Vagina (tissue), 2 donors: ENCODE data around the gene CDHR3. TPM values are rescaled to one million over a fixed set of nuclear protein-coding genes. Genes with fewer than 3 reads are reported as not detected.

Experiments
- DNase-seq, 2 donors: peaks; one replicate each; pipeline ENCODE4 v3.0.0-alpha.2; 2017; ENCODE audit errors: extremely low spot score in 2 of 2
- H3K27ac ChIP-seq: fragments of 200-600 bp; sonication (generic); one replicate; pipeline ENCODE4 v1.5.1; 2019
- H3K27me3 ChIP-seq: fragments of 200-600 bp; sonication (generic); one replicate; pipeline ENCODE4 v1.5.1; 2019
- H3K36me3 ChIP-seq, 2 donors: fragments of 200-600 bp; sonication (generic); one replicate each; pipeline ENCODE4 v1.5.1; 2017 to 2019
- H3K4me1 ChIP-seq: fragments of 200-600 bp; sonication (generic); one replicate; pipeline ENCODE4 v1.5.1; 2019
- H3K4me3 ChIP-seq, 2 donors: fragments of 200-600 bp; sonication (generic); 1 replicate in 1 of 2; 2 replicates in 1 of 2; pipeline ENCODE4 v1.5.1; 2016 to 2019
- H3K9me3 ChIP-seq: fragments of 200-600 bp; sonication (generic); one replicate; pipeline ENCODE4 v1.5.1; 2019
- CTCF ChIP-seq, 3 experiments: fragments of 450-650 bp in 2 of 3; fragments of 200-600 bp in 1 of 3; sonication (generic) in 1 of 3; IDR thresholded peaks; one replicate each; pipeline ENCODE4 v1.5.1; 2017 to 2019; ENCODE audit warnings: antibody characterized with exemption in 3 of 3, mild to moderate bottlenecking in 2 of 3, moderate library complexity in 2 of 3
- POLR2A ChIP-seq, 2 donors: fragments of 450-650 bp; IDR thresholded peaks; one replicate each; pipeline ENCODE4 v1.6.1; 2017; ENCODE audit warnings: antibody characterized with exemption in 2 of 2, mild to moderate bottlenecking in 2 of 2, moderate library complexity in 2 of 2
- POLR2AphosphoS5 ChIP-seq, 2 donors: sonication (generic); formaldehyde crosslinking; IDR thresholded peaks; one replicate each; pipeline ENCODE4 v1.9.0; 2017; ENCODE audit warnings: antibody characterized with exemption in 2 of 2, mild to moderate bottlenecking in 2 of 2, low read depth in 1 of 2; ENCODE audit not compliant: insufficient read depth in 1 of 2
- intact Hi-C: fragments of 100-400 bp; cut with DNase I; formaldehyde crosslinking; loops from one replicate; pipeline ENCODE4 v1.15.1; 2023
- total RNA-seq: library from RNA; depleted of rRNA; stranded (reverse); fragments of >200 nt; gene quantifications from one replicate; pipeline ENCODE4 v1.2.3, GENCODE V29; 2016

Gene CDHR3
- total RNA-seq, 1 donor from 2014 or later, result 8.8 TPM

DNA sequence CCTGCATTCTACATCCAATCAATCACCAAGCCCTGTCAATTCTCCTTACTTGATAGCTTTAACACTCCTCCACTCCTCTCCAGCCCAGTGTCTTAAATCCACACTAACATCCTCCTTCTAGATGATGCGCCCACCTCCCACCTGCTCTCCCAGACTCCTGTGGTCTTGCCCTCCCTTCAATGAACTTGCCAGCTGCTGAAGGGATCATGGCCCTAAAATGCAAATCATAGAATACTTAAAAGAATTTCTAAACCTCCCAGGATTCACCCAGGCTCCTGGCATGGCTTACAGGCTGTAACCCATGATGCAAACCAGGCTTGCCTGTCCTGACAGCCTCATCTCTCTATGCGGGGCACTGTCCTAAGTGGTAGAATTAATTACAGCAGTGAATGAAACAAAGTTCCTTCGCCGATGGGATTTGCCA lies 105.5 kb downstream of the CDHR3 start:
- no peak for DNase-seq

GRCh38 chr7:106068986-106069385 lies 105.9 kb downstream of the CDHR3 start:
- Histone ChIP-seq H3K27ac (peak overlapping the region; percentile 63), H3K36me3 (no peaks in the 10 kb centered on the region), H3K4me3 (no peak overlapping the region), H3K27me3 (no peaks in the 10 kb centered on the region), H3K4me1 (peaks cover 84% of the 10 kb centered on the region), H3K9me3 (no peaks in the 10 kb centered on the region)
- TF ChIP-seq POLR2AphosphoS5 (IDR thresholded peaks at IDR 0.05; ENCODE audit: insufficient read depth in 1 of 2, low read depth in 1 of 2) (peak; percentile 30 to 32), CTCF (IDR thresholded peaks at IDR 0.05) (no peak)
- peak in 1 of 2 donors; percentile 55 for DNase-seq
- intact Hi-C loops, result loop anchor here (5.0 kb wide), 1 partner anchor 43 kb away; the partner anchor contains the start of gene SYPL1

More for the DNA sequence above, 105.5 kb downstream of the CDHR3 start:
- no peaks in the 10 kb centered on the region for H3K36me3 ChIP-seq
- H3K27me3 ChIP-seq, result no peaks in the 10 kb centered on the region
- intact Hi-C loops, result loop anchor here (5.0 kb wide), 1 partner anchor 44 kb away; the partner anchor contains the start of gene SYPL1
- peak overlapping the region; percentile 63 for H3K27ac ChIP-seq
- no peak for TF ChIP-seq CTCF (IDR thresholded peaks at IDR 0.05)
- no peak for TF ChIP-seq POLR2AphosphoS5 (IDR thresholded peaks at IDR 0.05; ENCODE audit: insufficient read depth in 1 of 2, low read depth in 1 of 2)
- no peak for TF ChIP-seq POLR2A (IDR thresholded peaks at IDR 0.05)
- H3K4me1 ChIP-seq, result peaks cover 83% of the 10 kb centered on the region
- no peaks in the 10 kb centered on the region for H3K9me3 ChIP-seq
- no peak overlapping the region for H3K4me3 ChIP-seq

DNA sequence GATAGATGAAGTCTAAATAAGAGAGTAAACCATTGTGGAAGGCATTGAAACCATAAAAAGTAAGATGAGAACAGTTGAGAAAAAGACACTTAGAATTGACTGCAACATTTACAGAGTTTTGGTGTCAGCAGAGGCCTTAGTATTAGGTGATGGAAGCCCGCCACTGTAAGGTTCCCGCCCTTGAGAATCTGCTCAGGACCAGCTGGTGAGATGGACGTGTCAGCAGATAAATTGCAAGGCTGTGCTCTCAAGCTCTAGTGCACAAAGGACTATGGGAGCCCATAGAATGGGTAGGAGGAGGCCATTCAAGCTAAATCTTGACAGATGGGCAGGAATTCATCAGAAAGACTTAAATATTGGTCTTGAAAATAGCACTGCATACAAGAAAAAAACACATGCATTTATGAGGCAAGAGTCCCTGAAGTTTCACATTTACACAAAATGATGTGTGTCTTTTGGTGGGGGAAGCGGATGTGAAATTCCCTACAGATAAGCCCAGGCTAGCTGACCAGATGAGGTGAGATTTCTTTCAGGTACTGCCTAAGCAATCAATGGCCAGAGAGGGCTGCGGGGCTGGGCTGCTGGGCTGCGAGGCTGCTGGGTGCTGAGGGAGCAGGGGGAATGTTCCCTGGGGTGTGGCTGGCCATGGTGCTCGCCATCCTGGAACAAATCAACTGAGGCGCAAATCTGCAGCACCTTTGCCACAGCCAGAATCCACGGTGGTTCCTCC lies 106.6 kb downstream of the CDHR3 start:
- intact Hi-C loops, result loop anchor here (5.0 kb wide), 1 partner anchor 43 kb away; the partner anchor contains the start of gene SYPL1
- H3K4me1 ChIP-seq, result peaks cover 84% of the 10 kb centered on the region
- no peaks in the 10 kb centered on the region for H3K27me3 ChIP-seq
- H3K9me3 ChIP-seq, result no peaks in the 10 kb centered on the region
- H3K27ac ChIP-seq, result peak overlapping the region; percentile 63
- no peak for TF ChIP-seq CTCF (IDR thresholded peaks at IDR 0.05)
- no peak for TF ChIP-seq POLR2AphosphoS5 (IDR thresholded peaks at IDR 0.05; ENCODE audit: insufficient read depth in 1 of 2, low read depth in 1 of 2)
- TF ChIP-seq POLR2A (IDR thresholded peaks at IDR 0.05), result no peak
- H3K4me3 ChIP-seq, result no peak overlapping the region
- no peak for DNase-seq
- H3K36me3 ChIP-seq, result no peaks in the 10 kb centered on the region

- peak in 1 of 2 donors; percentile 89 for DNase-seq
- intact Hi-C loops, result no loop called here
- Histone ChIP-seq H3K27ac (no peak overlapping the region), H3K36me3 (no peaks in the 10 kb centered on the region), H3K9me3 (no peaks in the 10 kb centered on the region), H3K4me3 (no peak overlapping the region), H3K4me1 (peaks cover 84% of the 10 kb centered on the region), H3K27me3 (no peaks in the 10 kb centered on the region)
- no peak for TF ChIP-seq POLR2AphosphoS5 (IDR thresholded peaks at IDR 0.05; ENCODE audit: insufficient read depth in 1 of 2, low read depth in 1 of 2)
- TF ChIP-seq CTCF (IDR thresholded peaks at IDR 0.05), result no peak
- TF ChIP-seq POLR2A (IDR thresholded peaks at IDR 0.05), result no peak
These were observed 107.1 kb downstream of the CDHR3 start for GRCh38 chr7:106070201-106070551.
